ENCODE data around the gene SLC22A12.

Gene SLC22A12

DNA sequence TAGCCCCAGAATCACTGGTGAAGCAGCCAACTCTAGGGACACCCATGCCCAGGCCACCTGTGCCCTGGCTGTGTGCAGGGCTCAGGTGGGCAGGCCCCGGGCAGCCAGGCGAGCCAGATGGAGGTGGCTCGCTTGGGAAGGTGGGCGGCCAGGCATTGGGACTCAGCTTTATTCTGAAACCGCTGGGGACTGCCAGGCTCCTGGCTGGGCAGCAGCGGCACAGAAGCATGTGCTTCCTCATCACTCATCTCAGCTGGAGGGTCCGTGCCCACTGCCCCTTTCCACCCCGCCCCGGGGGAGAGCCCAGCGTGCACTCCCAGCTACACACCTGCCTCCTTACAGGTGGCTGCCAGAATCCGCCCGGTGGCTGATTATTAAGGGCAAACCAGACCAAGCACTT lies 27.1 kb upstream of the SLC22A12 start:
- DNase-seq = no peak

DNA sequence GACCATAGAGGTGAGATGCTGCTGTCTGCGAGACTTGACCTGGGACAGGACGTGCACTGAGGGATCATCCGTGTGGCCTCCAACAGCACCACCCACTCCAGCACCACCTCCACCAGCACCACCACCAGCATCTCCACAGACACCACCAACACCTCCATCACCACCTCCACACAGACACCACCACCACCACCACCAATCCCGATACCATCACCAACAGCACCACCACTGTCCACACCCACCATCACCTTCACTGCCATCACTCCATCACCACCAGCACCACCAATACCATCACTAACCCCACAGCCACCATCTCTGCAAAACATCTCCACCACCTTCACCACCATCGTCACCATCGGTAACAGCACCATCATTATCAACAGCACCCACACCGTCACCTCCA lies 26.6 kb upstream of the SLC22A12 start:
- no peak for DNase-seq

GRCh38 chr11:64564947-64565889 lies 25.8 kb upstream of the SLC22A12 start:
- DNase-seq = no peak

GRCh38 chr11:64566042-64566914 lies 24.7 kb upstream of the SLC22A12 start:
- DNase-seq = peak; percentile 66

DNA sequence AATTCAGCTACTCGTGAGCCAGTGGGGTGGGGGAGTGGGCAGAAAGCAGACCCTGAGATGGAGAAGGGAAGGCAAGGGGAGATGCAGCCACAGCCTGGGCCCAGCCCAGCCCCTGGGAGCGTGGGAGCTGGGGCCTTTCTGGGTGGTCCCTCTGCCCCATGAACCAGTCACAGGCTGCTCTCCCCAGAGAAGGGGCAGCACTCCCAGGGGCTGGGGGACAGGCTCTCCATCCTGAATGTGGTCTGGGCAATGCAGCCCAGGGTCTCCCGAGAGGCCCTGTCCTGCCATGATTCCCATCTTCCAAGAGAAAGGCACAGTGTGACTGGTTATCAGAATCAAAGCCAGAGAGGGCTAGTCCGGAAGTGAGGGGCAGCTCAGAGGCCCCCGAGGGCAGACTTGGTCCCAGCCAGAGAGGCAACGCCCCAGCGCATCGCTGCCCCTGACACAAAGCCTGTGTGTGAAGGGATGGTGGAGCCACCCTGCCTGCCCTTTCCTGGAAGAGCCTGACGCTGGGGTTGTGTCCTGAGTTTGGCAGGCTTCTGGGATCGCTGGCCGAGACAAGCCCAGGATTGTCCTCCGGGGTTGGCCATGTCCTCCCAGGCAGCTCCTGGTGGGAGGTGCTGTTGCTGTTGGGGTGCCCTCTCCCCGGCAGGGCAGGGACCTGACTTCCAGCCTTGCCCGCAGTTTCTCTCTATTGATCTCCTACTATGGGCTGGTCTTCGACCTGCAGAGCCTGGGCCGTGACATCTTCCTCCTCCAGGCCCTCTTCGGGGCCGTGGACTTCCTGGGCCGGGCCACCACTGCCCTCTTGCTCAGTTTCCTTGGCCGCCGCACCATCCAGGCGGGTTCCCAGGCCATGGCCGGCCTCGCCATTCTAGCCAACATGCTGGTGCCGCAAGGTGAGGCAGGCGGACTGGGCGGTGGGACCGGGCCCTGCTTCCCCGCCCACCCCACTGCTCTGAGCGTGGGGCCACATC lies 23.8 kb upstream of the SLC22A12 start:
- no peak for DNase-seq

DNA sequence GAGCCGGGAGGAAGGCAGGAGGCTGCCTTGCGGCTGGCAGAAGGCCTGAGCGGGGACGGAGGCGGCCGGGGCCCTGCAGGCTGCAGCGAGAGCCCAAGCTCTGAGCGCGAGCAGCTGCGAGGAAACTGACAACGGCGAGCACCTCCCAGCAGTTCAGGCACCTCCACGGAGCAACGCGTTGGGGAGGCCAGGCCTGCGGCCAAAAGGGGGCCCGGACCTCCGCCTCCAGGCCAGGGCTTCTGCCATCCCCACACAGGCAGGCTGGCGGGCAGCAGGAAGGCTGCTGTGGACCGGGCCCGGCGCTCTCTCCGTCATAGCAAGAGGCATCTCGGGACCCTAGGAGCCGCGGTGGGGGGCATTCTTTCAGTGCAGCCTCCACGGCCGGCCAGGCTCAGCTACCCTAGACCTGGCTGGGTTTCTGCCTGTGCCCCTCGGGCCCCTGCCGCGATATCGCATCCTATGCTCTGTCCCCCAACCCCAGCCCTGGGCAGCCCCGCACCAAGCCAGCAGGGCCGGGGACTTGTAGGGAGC lies 22.9 kb upstream of the SLC22A12 start:
- DNase-seq = no peak

DNA sequence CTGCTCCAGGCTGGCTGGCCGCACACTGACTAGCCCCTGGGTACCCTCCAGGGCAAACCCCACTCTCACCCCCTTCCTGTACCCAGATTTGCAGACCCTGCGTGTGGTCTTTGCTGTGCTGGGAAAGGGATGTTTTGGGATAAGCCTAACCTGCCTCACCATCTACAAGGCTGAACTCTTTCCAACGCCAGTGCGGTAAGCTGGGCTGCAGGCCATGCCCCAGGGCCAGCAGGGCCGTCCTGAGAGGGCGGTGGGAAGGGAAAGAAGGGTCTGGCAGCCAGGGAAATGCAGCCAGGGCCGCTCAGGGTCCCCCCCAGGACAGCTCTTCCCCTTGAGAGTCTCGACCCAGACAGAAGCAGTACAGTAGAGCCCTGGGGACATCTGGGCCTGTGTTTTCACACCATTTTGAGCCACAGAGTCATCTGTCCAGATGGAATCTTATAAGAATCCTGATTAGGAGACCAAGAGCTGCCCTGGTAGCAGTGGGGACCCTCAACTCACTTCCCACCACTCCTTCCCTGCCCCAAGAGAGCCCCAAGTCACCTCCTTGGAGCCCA lies 22.4 kb upstream of the SLC22A12 start:
- DNase-seq = no peak

DNA sequence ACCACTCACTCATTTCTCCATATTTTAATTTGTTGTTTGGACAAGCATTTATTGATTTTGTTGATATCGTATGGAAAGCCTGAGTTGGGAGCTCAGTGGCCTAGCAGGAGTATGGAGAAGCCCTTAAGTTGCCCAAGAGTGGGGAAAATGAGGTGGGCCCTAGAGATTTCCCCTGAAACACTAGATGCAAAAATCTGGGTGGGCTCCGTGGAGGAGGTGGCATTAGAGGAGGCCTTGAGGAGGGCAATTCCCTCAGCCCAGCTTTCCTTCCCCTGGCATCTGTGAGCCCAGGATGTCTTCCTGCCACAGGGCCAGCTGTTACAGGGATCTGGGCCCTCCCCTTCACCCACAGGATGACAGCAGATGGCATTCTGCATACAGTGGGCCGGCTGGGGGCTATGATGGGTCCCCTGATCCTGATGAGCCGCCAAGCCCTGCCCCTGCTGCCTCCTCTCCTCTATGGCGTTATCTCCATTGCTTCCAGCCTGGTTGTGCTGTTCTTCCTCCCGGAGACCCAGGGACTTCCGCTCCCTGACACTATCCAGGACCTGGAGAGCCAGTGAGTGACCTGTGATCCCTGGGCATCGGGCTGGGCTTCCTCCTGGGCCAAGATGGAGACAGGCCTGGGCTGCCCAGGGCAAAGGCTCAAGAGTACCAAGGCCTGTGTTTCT lies 21.6 kb upstream of the SLC22A12 start:
- DNase-seq = no peak

DNA sequence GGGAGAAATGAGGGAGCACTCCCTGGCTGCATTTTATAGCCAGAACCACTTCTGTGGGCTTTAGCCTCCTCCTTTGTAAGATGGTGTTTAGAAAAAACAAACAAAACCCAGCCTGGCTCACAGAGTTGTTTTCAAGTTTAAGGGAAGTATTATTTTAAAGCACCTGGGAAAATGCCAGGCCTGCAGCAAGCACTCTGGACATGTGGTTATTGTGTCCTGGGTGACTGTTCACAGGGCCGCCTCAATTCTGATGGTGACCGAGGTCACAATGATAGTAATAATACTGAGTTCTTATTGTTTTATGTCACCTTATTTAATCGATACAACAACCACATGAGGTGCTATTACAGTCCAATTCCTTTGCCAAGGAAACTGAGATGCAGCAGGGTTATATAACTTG lies 20.7 kb upstream of the SLC22A12 start:
- no peak for DNase-seq

- no peak for DNase-seq
Observed at GRCh38 chr11:64571050-64571409, 20.0 kb upstream of the SLC22A12 start.

- DNase-seq = no peak
Observed at GRCh38 chr11:64571410-64572091, 19.5 kb upstream of the SLC22A12 start.

GRCh38 chr11:64572143-64572542 lies 18.9 kb upstream of the SLC22A12 start:
- DNase-seq = no peak

- no peak for DNase-seq
Observed at GRCh38 chr11:64577202-64577601, 13.8 kb upstream of the SLC22A12 start.

DNA sequence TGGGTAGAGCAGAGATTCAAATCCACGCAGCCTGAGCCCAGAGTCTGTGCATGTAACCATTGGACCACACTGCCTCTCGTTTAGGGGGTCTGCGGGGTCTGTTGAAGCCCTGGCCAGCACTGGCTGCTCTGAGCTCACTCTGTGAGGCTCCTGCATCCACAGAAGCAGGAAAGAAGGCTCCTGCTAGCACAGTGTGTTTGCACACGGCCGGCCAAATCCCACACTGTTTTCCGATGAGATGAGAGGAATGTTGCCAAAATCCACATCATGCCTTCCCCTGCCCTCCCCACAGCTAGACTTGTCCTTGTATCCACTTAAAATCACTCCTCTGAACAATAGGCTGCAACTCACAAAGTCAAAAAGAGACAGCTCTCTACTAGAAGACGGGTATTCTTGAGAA lies 10.6 kb upstream of the SLC22A12 start:
- no peak for DNase-seq

GRCh38 chr11:64581057-64581523 lies 9.9 kb upstream of the SLC22A12 start:
- DNase-seq = no peak

DNA sequence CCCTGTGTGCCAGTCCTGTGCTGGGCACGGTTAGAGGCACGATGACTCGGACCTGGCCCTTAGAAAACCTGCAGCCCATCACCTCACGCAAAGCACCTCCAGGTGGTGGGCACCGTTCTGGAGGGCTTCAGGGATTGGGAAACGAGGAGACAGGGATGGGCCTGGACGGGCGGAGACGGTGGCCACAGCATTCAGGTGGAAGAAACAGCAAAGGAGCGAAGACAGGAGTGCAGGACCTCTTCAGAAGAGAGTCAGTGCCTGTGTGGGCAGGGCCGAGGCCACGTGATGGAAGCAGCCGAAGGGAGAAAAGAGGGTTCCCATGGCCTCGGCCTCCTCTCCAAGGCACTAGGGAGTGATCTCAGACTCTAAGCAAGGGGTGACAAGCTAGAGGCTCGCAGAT lies 8.1 kb upstream of the SLC22A12 start:
- DNase-seq = no peak

GRCh38 chr11:64583296-64584262 lies 7.4 kb upstream of the SLC22A12 start:
- no peak for DNase-seq

- DNase-seq = no peak
Observed at GRCh38 chr11:64585150-64585549, 5.9 kb upstream of the SLC22A12 start.

DNA sequence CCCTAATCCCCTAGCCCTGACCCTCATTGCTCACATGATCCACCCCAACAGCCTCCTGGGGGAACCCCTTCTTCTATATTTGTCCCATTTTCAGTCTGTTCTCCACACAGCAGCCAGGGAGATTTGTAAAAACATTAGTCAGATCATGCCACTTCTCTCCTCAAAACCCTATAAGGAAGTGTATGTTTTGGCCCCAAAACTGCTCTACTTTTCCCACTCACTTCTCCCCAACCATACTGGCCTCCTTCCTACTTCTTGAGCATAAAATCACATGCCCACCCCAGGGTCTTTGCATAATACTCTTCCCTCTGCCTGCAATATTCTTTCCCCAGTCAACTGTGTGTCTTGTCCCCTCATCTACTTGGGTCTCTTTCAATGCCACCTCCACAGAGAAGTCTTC lies 4.7 kb upstream of the SLC22A12 start:
- DNase-seq = no peak

- DNase-seq = no peak
Observed at GRCh38 chr11:64588701-64589100, 2.3 kb upstream of the SLC22A12 start.
